Caco-2 (cell line): Measurements from ENCODE around the gene TRIM24. TPM values are rescaled to one million over a fixed set of nuclear protein-coding genes. Genes with fewer than 3 reads are reported as not detected.
"Not testable (repeated sequence)": the region's sequence is repeated elsewhere in the genome, so short reads cannot be mapped to it uniquely, and the experiment has no call there.

ENCODE experiments used
- BruUV-seq: library from RNA; stranded (reverse); fragments of 400-500 nt; replicated peaks from 2 replicates; lab custom pipeline; 2021; lab: Mats Ljungman, UMichigan
- CTCF ChIA-PET: fragments of 300-600 bp; sonication (Branson Sonifier 250); formaldehyde crosslinking; loops from one replicate; lab custom pipeline; 2022; ENCODE audit warnings: antibody characterized with exemption; lab: Charles Lee
- POLR2A ChIA-PET: fragments of 300-600 bp; sonication (Branson Sonifier 250); formaldehyde crosslinking; loops from one replicate; lab custom pipeline; 2022; ENCODE audit warnings: antibody characterized with exemption; lab: Charles Lee
- DNase-seq, 2 experiments: peaks; one replicate each; pipeline versions ENCODE4 v3.0.0 to v3.0.0-alpha.2; 2020 to 2022
- H3K27me3 ChIP-seq: replicated peaks from 2 replicates; pipeline ENCODE4 v1.6.0; 2011; ENCODE audit warnings: low read length; ENCODE audit not compliant: control insufficient read depth, insufficient read depth
- H3K36me3 ChIP-seq: 2 replicates; pipeline ENCODE4 v1.5.1; 2011; ENCODE audit warnings: low read length; ENCODE audit not compliant: control insufficient read depth, insufficient read depth
- H3K4me1 ChIP-seq: fragments of 250-450 bp; sonication (Bioruptor Pico); 2 replicates; pipeline ENCODE4 v1.5.1; 2020; ENCODE audit warnings: mild to moderate bottlenecking
- H3K4me3 ChIP-seq: 2 replicates; pipeline ENCODE4 v1.5.1; 2011; ENCODE audit warnings: low read depth, mild to moderate bottlenecking, control low read depth, low read length
- H3K9me3 ChIP-seq: fragments of 250-450 bp; sonication (Bioruptor Pico); 2 replicates; pipeline ENCODE4 v1.5.1; 2020; ENCODE audit warnings: mild to moderate bottlenecking, moderate library complexity
- H3K27ac Mint-ChIP-seq: one replicate; pipeline ENCODE4 v1.8.0; 2022; ENCODE audit warnings: mixed read lengths; ENCODE audit not compliant: unreplicated experiment
- H3K27me3 Mint-ChIP-seq: one replicate; pipeline ENCODE4 v1.8.0; 2022; ENCODE audit warnings: mixed read lengths; ENCODE audit not compliant: insufficient read depth, unreplicated experiment
- H3K36me3 Mint-ChIP-seq: one replicate; pipeline ENCODE4 v1.8.0; 2022; ENCODE audit warnings: mild to moderate bottlenecking, mixed read lengths; ENCODE audit not compliant: insufficient read depth, unreplicated experiment
- H3K4me1 Mint-ChIP-seq: one replicate; pipeline ENCODE4 v1.8.0; 2022; ENCODE audit warnings: low read depth, mixed read lengths; ENCODE audit not compliant: unreplicated experiment
- H3K4me3 Mint-ChIP-seq: one replicate; pipeline ENCODE4 v1.8.0; 2022; ENCODE audit warnings: mild to moderate bottlenecking, moderate library complexity, mixed read lengths; ENCODE audit not compliant: unreplicated experiment
- H3K9me3 Mint-ChIP-seq: one replicate; pipeline ENCODE4 v1.8.0; 2022; ENCODE audit warnings: mixed read lengths; ENCODE audit not compliant: unreplicated experiment
- CTCF ChIP-seq, 2 experiments: fragments of 200-600 bp in 1 of 2; IDR thresholded peaks; 1 replicate in 1 of 2; 2 replicates in 1 of 2; pipeline versions ENCODE4 v1.5.1 to v1.8.0; 2011 to 2022; ENCODE audit warnings: antibody characterized with exemption in 1 of 2, control low read depth in 1 of 2, inconsistent platforms in 1 of 2, low read depth in 1 of 2, low read length in 1 of 2, mild to moderate bottlenecking in 1 of 2, moderate library complexity in 1 of 2; ENCODE audit not compliant: insufficient read depth in 1 of 2, severe bottlenecking in 1 of 2, unreplicated experiment in 1 of 2
- intact Hi-C: fragments of 100-400 bp; cut with micrococcal nuclease; formaldehyde crosslinking; loops from one replicate; pipeline ENCODE4 v1.10.0; 2022; ENCODE audit not compliant: unreplicated experiment
- total RNA-seq: library from RNA; stranded (reverse); gene quantifications from 2 replicates; pipeline ENCODE4 v1.2.3, GENCODE V29; 2022

TRIM24 gene
- total RNA-seq, 1 experiment from 2014 or later = 58.2 TPM

DNA sequence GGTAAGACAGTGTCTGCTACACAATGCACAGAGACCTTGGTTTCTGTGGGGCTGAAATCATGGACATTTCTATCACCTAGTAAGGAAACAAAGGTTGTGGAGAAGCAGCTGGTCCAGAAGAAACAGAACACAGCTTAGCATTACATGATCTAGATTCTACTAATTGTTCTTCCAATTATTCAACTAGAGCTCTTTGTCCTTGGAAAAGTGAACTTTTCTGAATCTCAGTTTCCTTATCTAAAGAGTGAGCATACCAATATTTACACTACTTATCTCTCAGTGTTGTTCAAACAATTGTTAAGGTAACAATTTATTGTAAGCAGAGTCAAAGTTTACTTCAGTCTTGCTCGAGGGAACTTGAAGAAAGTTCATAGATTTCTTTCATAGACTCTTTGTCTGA, 42.3 kb upstream of the TRIM24 start:
- peak overlapping the region; percentile 63 for H3K27ac Mint-ChIP-seq
- CTCF ChIA-PET = no interaction called here

GRCh38 chr7:138418403-138418802, 41.7 kb upstream of the TRIM24 start:
- H3K4me3 Mint-ChIP-seq, H3K36me3 Mint-ChIP-seq, H3K27me3 Mint-ChIP-seq, H3K27me3 ChIP-seq, DNase-seq, CTCF ChIA-PET, POLR2A ChIA-PET, H3K4me3 ChIP-seq, H3K36me3 ChIP-seq, BruUV-seq: not testable (repeated sequence)
- Mint-ChIP-seq H3K27ac (peak overlapping the region; percentile 63), H3K9me3 (peaks cover 27% of the 10 kb centered on the region), H3K4me1 (peaks cover 20% of the 10 kb centered on the region)
- intact Hi-C loops = loop anchor here (5.0 kb wide), 1 partner anchor 44 kb away; the partner anchor contains the start of gene TRIM24
- H3K4me1 ChIP-seq = peaks cover 20% of the 10 kb centered on the region
- peaks cover 23% of the 10 kb centered on the region for H3K9me3 ChIP-seq

More for the DNA sequence above, 42.3 kb upstream of the TRIM24 start:
- no peaks in the 10 kb centered on the region; the same call in 1 of the 2 replicates for H3K27me3 ChIP-seq
- Mint-ChIP-seq H3K4me1 (peaks cover 20% of the 10 kb centered on the region), H3K27me3 (no peaks in the 10 kb centered on the region), H3K4me3 (no peak overlapping the region), H3K9me3 (peaks cover 27% of the 10 kb centered on the region), H3K36me3 (peaks cover 4% of the 10 kb centered on the region)
- intact Hi-C loops = loop anchor here (1.0 to 5.0 kb wide), 2 partner anchors 21 to 45 kb away; partner anchors contain the start of gene TRIM24
- H3K4me3 ChIP-seq = no peak overlapping the region
- no peak for TF ChIP-seq CTCF (IDR thresholded peaks at IDR 0.05; ENCODE audit: insufficient read depth in 1 of 2, low read depth in 1 of 2, low read length in 1 of 2, severe bottlenecking in 1 of 2, unreplicated experiment in 1 of 2)
- POLR2A ChIA-PET = no interaction called here
- DNase-seq = peak in 1 of 2 experiments; percentile 12
- H3K4me1 ChIP-seq = peaks cover 20% of the 10 kb centered on the region
- peaks cover 23% of the 10 kb centered on the region for H3K9me3 ChIP-seq
- BruUV-seq = no TSS peak
- no peaks in the 10 kb centered on the region for H3K36me3 ChIP-seq

DNA sequence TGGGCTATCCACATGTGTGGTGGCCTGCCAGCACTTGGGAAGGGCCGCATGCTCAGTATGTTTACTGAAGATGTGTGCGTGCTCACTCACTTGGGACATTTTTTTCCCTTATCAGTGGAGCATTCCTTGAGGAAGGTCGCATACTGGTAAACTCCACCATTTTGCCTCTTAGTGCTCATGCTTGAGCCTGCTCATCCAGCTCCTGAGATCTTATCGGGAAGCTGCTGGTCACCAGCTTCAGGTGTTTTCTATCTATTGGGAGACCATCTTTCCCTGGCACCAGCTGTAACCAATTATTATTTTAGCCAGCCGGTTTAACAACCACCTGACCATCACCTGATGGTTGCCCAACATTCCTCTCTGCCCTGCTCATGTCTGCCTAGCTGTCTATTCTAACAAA, 35.0 kb upstream of the TRIM24 start:
- H3K4me1 Mint-ChIP-seq = no peaks in the 10 kb centered on the region
- H3K9me3 Mint-ChIP-seq = peaks cover 44% of the 10 kb centered on the region
- TF ChIP-seq CTCF (IDR thresholded peaks at IDR 0.05; ENCODE audit: insufficient read depth in 1 of 2, low read depth in 1 of 2, low read length in 1 of 2, severe bottlenecking in 1 of 2, unreplicated experiment in 1 of 2) = no peak
- CTCF ChIA-PET = no interaction called here
- peaks cover 36% of the 10 kb centered on the region for H3K9me3 ChIP-seq
- no peak overlapping the region for H3K4me3 Mint-ChIP-seq
- no TSS peak for BruUV-seq
- no peaks in the 10 kb centered on the region for H3K27me3 ChIP-seq
- POLR2A ChIA-PET = no interaction called here
- DNase-seq = no peak
- no peak overlapping the region for H3K4me3 ChIP-seq
- no peak overlapping the region for H3K27ac Mint-ChIP-seq
- no peaks in the 10 kb centered on the region for H3K27me3 Mint-ChIP-seq
- no peaks in the 10 kb centered on the region for H3K4me1 ChIP-seq
- intact Hi-C loops = no loop called here
- no peaks in the 10 kb centered on the region for H3K36me3 ChIP-seq
- H3K36me3 Mint-ChIP-seq = peaks cover 6% of the 10 kb centered on the region
